CD4-positive, alpha-beta memory T cell (primary cell): ENCODE measurements around the gene PLEKHA3. TPM values are rescaled to one million over a fixed set of nuclear protein-coding genes. Genes with fewer than 3 reads are reported as not detected.
A peak's percentile ranks its signal among the peaks of the same experiment; 100 is the strongest.

ENCODE experiments used
- CTCF ChIA-PET: fragments of 350-600 bp; sonication (Branson Sonifier 250); formaldehyde crosslinking; loops from one replicate; lab custom pipeline; 2021; ENCODE audit warnings: inconsistent platforms; ENCODE audit not compliant: partially characterized antibody; lab: Charles Lee
- POLR2A ChIA-PET: fragments of 350-600 bp; sonication (Branson Sonifier 250); formaldehyde crosslinking; loops from one replicate; lab custom pipeline; 2021; ENCODE audit not compliant: partially characterized antibody; lab: Charles Lee
- DNase-seq, 5 donors: peaks; one replicate each; pipeline versions ENCODE4 v3.0.0 to v3.0.0-alpha.2; 2020 to 2022; ENCODE audit warnings: mixed read lengths in 1 of 5
- H3K27ac ChIP-seq: one replicate; pipeline ENCODE4 v1.7.0; 2013; ENCODE audit warnings: low read depth, low read length
- H3K27me3 ChIP-seq: 2 replicates; pipeline ENCODE4 v1.7.0; 2013; ENCODE audit warnings: mild to moderate bottlenecking, low read length, moderate library complexity; ENCODE audit not compliant: insufficient read depth
- H3K36me3 ChIP-seq: 2 replicates; pipeline ENCODE4 v1.7.0; 2013; ENCODE audit warnings: mild to moderate bottlenecking, low read length, moderate library complexity; ENCODE audit not compliant: insufficient read depth
- H3K4me1 ChIP-seq: 2 replicates; pipeline ENCODE4 v1.7.0; 2013; ENCODE audit warnings: mild to moderate bottlenecking, low read length, moderate library complexity; ENCODE audit not compliant: insufficient read depth
- H3K4me3 ChIP-seq, 2 donors: one replicate each; pipeline ENCODE4 v1.7.0; 2013; ENCODE audit warnings: low read length in 2 of 2, mild to moderate bottlenecking in 1 of 2
- H3K9me3 ChIP-seq, 2 donors: one replicate each; pipeline ENCODE4 v1.7.0; 2013; ENCODE audit warnings: low read length in 2 of 2, control low read depth in 1 of 2; ENCODE audit not compliant: control insufficient read depth in 1 of 2
- H3K27ac Mint-ChIP-seq, 7 donors: one replicate each; pipeline ENCODE4 v1.8.0; 2020 to 2021; ENCODE audit warnings: mixed read lengths in 7 of 7, mild to moderate bottlenecking in 6 of 7, inconsistent platforms in 3 of 7, moderate library complexity in 3 of 7
- H3K27me3 Mint-ChIP-seq, 2 donors: one replicate each; pipeline ENCODE4 v1.8.0; 2020 to 2021; ENCODE audit warnings: mixed read lengths in 2 of 2
- H3K36me3 Mint-ChIP-seq, 2 donors: one replicate each; pipeline ENCODE4 v1.8.0; 2020 to 2021; ENCODE audit warnings: mixed read lengths in 2 of 2, inconsistent platforms in 1 of 2, mild to moderate bottlenecking in 1 of 2
- H3K4me1 Mint-ChIP-seq, 4 donors: one replicate each; pipeline ENCODE4 v1.8.0; 2020 to 2021; ENCODE audit warnings: mixed read lengths in 4 of 4, mild to moderate bottlenecking in 1 of 4
- H3K4me3 Mint-ChIP-seq, 8 donors: one replicate each; pipeline ENCODE4 v1.8.0; 2020 to 2021; ENCODE audit warnings: mixed read lengths in 8 of 8, mild to moderate bottlenecking in 7 of 8, moderate library complexity in 6 of 8, inconsistent platforms in 3 of 8
- H3K9me3 Mint-ChIP-seq, 8 donors: one replicate each; pipeline ENCODE4 v1.8.0; 2020 to 2021; ENCODE audit warnings: mixed read lengths in 8 of 8, mild to moderate bottlenecking in 5 of 8, inconsistent platforms in 3 of 8, moderate library complexity in 1 of 8
- intact Hi-C: fragments of 100-400 bp; cut with micrococcal nuclease; formaldehyde crosslinking; loops from one replicate; pipeline ENCODE4 v1.15.1; 2023
- polyA plus RNA-seq, 2 donors: library from polyadenylated mRNA; unstranded; fragments of 300-500 nt; fragmentation: Illumina TruSeq; gene quantifications; one replicate each; pipeline ENCODE4 v1.2.3, GENCODE V29; 2021
- total RNA-seq, 2 experiments: library from RNA; stranded (reverse); gene quantifications; one replicate each; pipeline ENCODE4 v1.2.3, GENCODE V29; 2021

Gene PLEKHA3
- total and polyA plus RNA-seq, 4 experiments from 2014 or later = 28.8 to 35.8 (median 31.0) TPM

- no peaks in the 10 kb centered on the region for H3K36me3 ChIP-seq
- Mint-ChIP-seq H3K4me1 (peaks cover 33 to 50% (median 39%) of the 10 kb centered on the region in 4 donors), H3K27me3 (no peaks in the 10 kb centered on the region), H3K27ac (peak within 1 kb of the TSS; percentile 96 to 100 (median 99)), H3K4me3 (peak within 1 kb of the TSS; percentile 96 to 100 (median 99)), H3K36me3 (peaks cover 0 to 8% of the 10 kb centered on the region in 2 donors), H3K9me3 (no peaks in the 10 kb centered on the region)
- intact Hi-C loops = loop anchor here (1.0 to 2.0 kb wide), 4 partner anchors 18 to 64 kb away; partner anchors contain the start of genes PJVK and PRKRA
- ChIA-PET CTCF (interaction anchor here (1.5 to 1.8 kb wide), 3 partner anchors 14 to 65 kb away, joined by 5 to 8 read pairs (median 5); no protein-coding TSS in a partner anchor), POLR2A (interaction anchor here (4.5 kb wide), 1 partner anchor 28 kb away, joined by 49 read pairs; the partner anchor contains the start of genes PJVK and PRKRA)
- peak; percentile 80 to 88 (median 83) for DNase-seq
- H3K4me1 ChIP-seq = peaks cover 41% of the 10 kb centered on the region
- H3K27me3 ChIP-seq = no peaks in the 10 kb centered on the region
- H3K4me3 ChIP-seq = peak within 1 kb of the TSS; percentile 96 to 100
- no peaks in the 10 kb centered on the region for H3K9me3 ChIP-seq
- H3K27ac ChIP-seq = peak within 1 kb of the TSS; percentile 81
Measured at GRCh38 chr2:178478439-178479274, 1.6 kb upstream of the PLEKHA3 start, which contains the start of gene FKBP7. Gene FKBP7 (minus strand): TSS chr2:178478600. CDS start chr2:178478499, 101 bp downstream.

GRCh38 chr2:178479275-178479616 is 1.0 kb upstream of the PLEKHA3 start:
- no peaks in the 10 kb centered on the region for H3K27me3 ChIP-seq
- Mint-ChIP-seq H3K27me3 (no peaks in the 10 kb centered on the region), H3K4me3 (peak overlapping the region; percentile 96 to 100 (median 99)), H3K36me3 (peaks cover 0 to 8% of the 10 kb centered on the region in 2 donors), H3K27ac (peak overlapping the region; percentile 96 to 100 (median 99)), H3K9me3 (no peaks in the 10 kb centered on the region), H3K4me1 (peaks cover 33 to 56% (median 44%) of the 10 kb centered on the region in 4 donors)
- CTCF ChIA-PET = interaction anchor here (1.5 to 2.6 kb wide), 4 partner anchors 13 to 66 kb away, joined by 5 to 10 read pairs (median 6); no protein-coding TSS in a partner anchor
- H3K4me1 ChIP-seq = peaks cover 47% of the 10 kb centered on the region
- POLR2A ChIA-PET = interaction anchor here (1.0 to 4.5 kb wide), 2 partner anchors 28 to 44 kb away, joined by 3 to 49 read pairs; partner anchors contain the start of genes PJVK and PRKRA
- intact Hi-C loops = loop anchor here (2.0 kb wide), 1 partner anchor 18 kb away; no protein-coding TSS in a partner anchor
- H3K9me3 ChIP-seq = no peaks in the 10 kb centered on the region
- H3K36me3 ChIP-seq = no peaks in the 10 kb centered on the region
- peak overlapping the region; percentile 81 for H3K27ac ChIP-seq
- DNase-seq = no peak
- peak overlapping the region; percentile 96 to 100 for H3K4me3 ChIP-seq

- peak in 1 of 5 donors; percentile 15 for DNase-seq
- POLR2A ChIA-PET = interaction anchor here (1.0 to 4.5 kb wide), 5 partner anchors 13 to 65 kb away, joined by 3 to 49 read pairs (median 5); partner anchors contain the start of genes PJVK and PRKRA
Measured at GRCh38 chr2:178479758-178480226, 465 bp upstream of the PLEKHA3 start.

GRCh38 chr2:178482437-178482836 is 2.2 kb downstream of the PLEKHA3 start:
- H3K4me1 ChIP-seq = peaks cover 59% of the 10 kb centered on the region
- ChIA-PET CTCF (interaction anchor here (0.9 to 2.0 kb wide), 5 partner anchors 8 to 68 kb away, joined by 3 to 8 read pairs (median 3); no protein-coding TSS in a partner anchor), POLR2A (interaction anchor here (1.2 to 4.5 kb wide), 3 partner anchors 10 to 69 kb away, joined by 3 to 49 read pairs (median 8); partner anchors contain the start of genes PJVK and PRKRA)
- H3K27ac Mint-ChIP-seq = peak overlapping the region in 5 of 7 donors; percentile 20 to 68 (median 57)
- no peak for DNase-seq
- H3K36me3 ChIP-seq = no peaks in the 10 kb centered on the region
- H3K4me3 Mint-ChIP-seq = peak overlapping the region; percentile 56 to 99 (median 94)
- no peaks in the 10 kb centered on the region for H3K9me3 ChIP-seq
- H3K36me3 Mint-ChIP-seq = peaks cover 18 to 30% of the 10 kb centered on the region in 2 donors
- intact Hi-C loops = no loop called here
- H3K4me3 ChIP-seq = no peak overlapping the region
- no peaks in the 10 kb centered on the region for H3K27me3 ChIP-seq
- H3K27ac ChIP-seq = no peak overlapping the region
- H3K27me3 Mint-ChIP-seq = no peaks in the 10 kb centered on the region
- H3K9me3 Mint-ChIP-seq = no peaks in the 10 kb centered on the region
- H3K4me1 Mint-ChIP-seq = peaks cover 48 to 75% (median 62%) of the 10 kb centered on the region in 4 donors

More at GRCh38 chr2:178479758-178480226, 465 bp upstream of the PLEKHA3 start:
- peak overlapping the region; percentile 96 to 100 (median 99) for H3K4me3 Mint-ChIP-seq
- CTCF ChIA-PET = interaction anchor here (1.0 to 2.6 kb wide), 6 partner anchors 13 to 66 kb away, joined by 4 to 10 read pairs (median 5); no protein-coding TSS in a partner anchor
- Histone ChIP-seq H3K27ac (peak overlapping the region; percentile 81), H3K36me3 (no peaks in the 10 kb centered on the region), H3K9me3 (no peaks in the 10 kb centered on the region), H3K4me3 (peak overlapping the region in 1 of 2 donors; percentile 100), H3K27me3 (no peaks in the 10 kb centered on the region), H3K4me1 (peaks cover 52% of the 10 kb centered on the region)
- peak overlapping the region; percentile 96 to 100 (median 99) for H3K27ac Mint-ChIP-seq
- no peaks in the 10 kb centered on the region for H3K9me3 Mint-ChIP-seq
- intact Hi-C loops = loop anchor here (2.0 kb wide), 1 partner anchor 17 kb away; no protein-coding TSS in a partner anchor
- no peaks in the 10 kb centered on the region for H3K27me3 Mint-ChIP-seq
- H3K36me3 Mint-ChIP-seq = peaks cover 0 to 11% of the 10 kb centered on the region in 2 donors
- H3K4me1 Mint-ChIP-seq = peaks cover 37 to 61% (median 49%) of the 10 kb centered on the region in 4 donors

- peaks cover 28 to 39% of the 10 kb centered on the region in 2 donors for H3K36me3 Mint-ChIP-seq
- Histone ChIP-seq H3K36me3 (no peaks in the 10 kb centered on the region), H3K9me3 (no peaks in the 10 kb centered on the region), H3K4me3 (no peak overlapping the region), H3K27me3 (no peaks in the 10 kb centered on the region), H3K4me1 (peaks cover 52% of the 10 kb centered on the region), H3K27ac (no peak overlapping the region)
- H3K9me3 Mint-ChIP-seq = no peaks in the 10 kb centered on the region
- peak overlapping the region in 1 of 8 donors; percentile 3 for H3K4me3 Mint-ChIP-seq
- H3K27ac Mint-ChIP-seq = peak overlapping the region in 4 of 7 donors; percentile 19 to 66 (median 42)
- H3K27me3 Mint-ChIP-seq = no peaks in the 10 kb centered on the region
- CTCF ChIA-PET = no interaction called here
- H3K4me1 Mint-ChIP-seq = peaks cover 41 to 75% (median 60%) of the 10 kb centered on the region in 4 donors
- POLR2A ChIA-PET = interaction anchor here (1.1 kb wide), 1 partner anchor 34 kb away, joined by 3 read pairs; the partner anchor contains the start of genes PJVK and PRKRA
- no peak for DNase-seq
- intact Hi-C loops = no loop called here
Measured at GRCh38 chr2:178484245-178485041, 4.2 kb downstream of the PLEKHA3 start.

- peaks cover 35 to 47% of the 10 kb centered on the region in 2 donors for H3K36me3 Mint-ChIP-seq
- H3K4me3 Mint-ChIP-seq = no peak overlapping the region
- Histone ChIP-seq H3K27ac (no peak overlapping the region), H3K9me3 (no peaks in the 10 kb centered on the region), H3K4me3 (no peak overlapping the region), H3K36me3 (no peaks in the 10 kb centered on the region), H3K4me1 (peaks cover 46% of the 10 kb centered on the region), H3K27me3 (no peaks in the 10 kb centered on the region)
- intact Hi-C loops = no loop called here
- peaks cover 40 to 78% (median 57%) of the 10 kb centered on the region in 4 donors for H3K4me1 Mint-ChIP-seq
- no peaks in the 10 kb centered on the region for H3K27me3 Mint-ChIP-seq
- POLR2A ChIA-PET = interaction anchor here (1.1 kb wide), 1 partner anchor 34 kb away, joined by 3 read pairs; the partner anchor contains the start of genes PJVK and PRKRA
- peak overlapping the region in 1 of 7 donors; percentile 65 for H3K27ac Mint-ChIP-seq
- H3K9me3 Mint-ChIP-seq = no peaks in the 10 kb centered on the region
- CTCF ChIA-PET = no interaction called here
- no peak for DNase-seq
Measured at GRCh38 chr2:178485356-178485755, 5.1 kb downstream of the PLEKHA3 start.
